Endothelial cell (in vitro differentiated cells): ENCODE measurements around the gene FAM131A. TPM values are rescaled to one million over a fixed set of nuclear protein-coding genes. Genes with fewer than 3 reads are reported as not detected.

ENCODE experiments used
- DNase-seq: peaks from one replicate; pipeline ENCODE4 v3.0.0; 2021; ENCODE audit warnings: low spot score
- H3K27ac Mint-ChIP-seq: one replicate; pipeline ENCODE4 v1.8.0; 2021; ENCODE audit warnings: mixed read lengths, inconsistent platforms; ENCODE audit not compliant: unreplicated experiment
- H3K27me3 Mint-ChIP-seq: one replicate; pipeline ENCODE4 v1.8.0; 2021; ENCODE audit warnings: mild to moderate bottlenecking, moderate library complexity, mixed read lengths, inconsistent platforms; ENCODE audit not compliant: unreplicated experiment
- H3K36me3 Mint-ChIP-seq: one replicate; pipeline ENCODE4 v1.8.0; 2021; ENCODE audit warnings: mild to moderate bottlenecking, low read depth, mixed read lengths, inconsistent platforms; ENCODE audit not compliant: unreplicated experiment
- H3K4me1 Mint-ChIP-seq: one replicate; pipeline ENCODE4 v1.8.0; 2021; ENCODE audit warnings: mild to moderate bottlenecking, mixed read lengths, inconsistent platforms; ENCODE audit not compliant: unreplicated experiment
- H3K4me3 Mint-ChIP-seq: one replicate; pipeline ENCODE4 v1.8.0; 2021; ENCODE audit warnings: mild to moderate bottlenecking, mixed read lengths, inconsistent platforms; ENCODE audit not compliant: unreplicated experiment
- H3K9me3 Mint-ChIP-seq: one replicate; pipeline ENCODE4 v1.8.0; 2021; ENCODE audit warnings: mixed read lengths, inconsistent platforms; ENCODE audit not compliant: unreplicated experiment
- CTCF ChIP-seq: fragments of 200-600 bp; sonication (generic); IDR thresholded peaks from one replicate; pipeline ENCODE4 v1.5.0; 2021; ENCODE audit warnings: antibody characterized with exemption; ENCODE audit not compliant: unreplicated experiment
- total RNA-seq: library from RNA; stranded (reverse); fragmentation: NEBNext Ultra II Directional; extraction: Animal tissue kit (Norgen Biotek cat#: 25700); gene quantifications from one replicate; pipeline ENCODE4 v1.2.1, GENCODE V29; 2021; ENCODE audit not compliant: unreplicated experiment

The FAM131A gene
- total RNA-seq, 1 donor from 2014 or later: 15.8 TPM

- no peak within 1 kb of the TSS for H3K27ac Mint-ChIP-seq
- H3K9me3 Mint-ChIP-seq: no peaks in the 10 kb centered on the region
- H3K4me1 Mint-ChIP-seq: peaks cover 20% of the 10 kb centered on the region
- no peak for TF ChIP-seq CTCF
- H3K4me3 Mint-ChIP-seq: peak within 1 kb of the TSS; percentile 84
- no peak for DNase-seq
- peaks cover 25% of the 10 kb centered on the region for H3K27me3 Mint-ChIP-seq
- H3K36me3 Mint-ChIP-seq: no peaks in the 10 kb centered on the region
These were observed 42.2 kb downstream of the FAM131A start, which contains the start of gene CHRD for GRCh38 chr3:184379358-184380184. CHRD (plus strand) TSS chr3:184380054; CDS start chr3:184380319, 265 bp downstream.

GRCh38 chr3:184380185-184380626 lies 42.8 kb downstream of the FAM131A start:
- TF ChIP-seq CTCF: no peak
- peak; percentile 49 for DNase-seq
- H3K27me3 Mint-ChIP-seq: peaks cover 25% of the 10 kb centered on the region

GRCh38 chr3:184380627-184381260 lies 43.3 kb downstream of the FAM131A start:
- Mint-ChIP-seq H3K36me3 (no peaks in the 10 kb centered on the region), H3K4me3 (peak overlapping the region; percentile 59), H3K4me1 (peaks cover 20% of the 10 kb centered on the region), H3K27ac (no peak overlapping the region), H3K27me3 (peaks cover 27% of the 10 kb centered on the region), H3K9me3 (no peaks in the 10 kb centered on the region)
- no peak for TF ChIP-seq CTCF
- no peak for DNase-seq

More at GRCh38 chr3:184380185-184380626, 42.8 kb downstream of the FAM131A start:
- no peak overlapping the region for H3K27ac Mint-ChIP-seq
- no peak overlapping the region for H3K4me3 Mint-ChIP-seq
- H3K4me1 Mint-ChIP-seq: peaks cover 20% of the 10 kb centered on the region
- no peaks in the 10 kb centered on the region for H3K9me3 Mint-ChIP-seq
- no peaks in the 10 kb centered on the region for H3K36me3 Mint-ChIP-seq

- Mint-ChIP-seq H3K4me3 (no peak overlapping the region), H3K27me3 (peaks cover 26% of the 10 kb centered on the region), H3K9me3 (no peaks in the 10 kb centered on the region), H3K27ac (no peak overlapping the region), H3K4me1 (peaks cover 20% of the 10 kb centered on the region), H3K36me3 (no peaks in the 10 kb centered on the region)
- DNase-seq: no peak
- TF ChIP-seq CTCF: no peak
These were observed 44.1 kb downstream of the FAM131A start for GRCh38 chr3:184381261-184382224.
